GM12891 (cell line): ENCODE data around the gene GAP43.

Experiments used
- POLR2A ChIP-seq: IDR thresholded peaks from 2 replicates; pipeline ENCODE4 v1.6.1; 2011; ENCODE audit warnings: low read depth, low read length, control low read depth
- POLR2AphosphoS5 ChIP-seq: IDR thresholded peaks from 2 replicates; pipeline ENCODE4 v1.6.1; 2011; ENCODE audit warnings: low read depth, low read length, control low read depth
- TAF1 ChIP-seq: IDR thresholded peaks from 2 replicates; pipeline ENCODE4 v1.6.1; 2011; ENCODE audit warnings: low read depth, low read length, control low read depth

GRCh38 chr3:115681736-115682135, 58.4 kb downstream of the GAP43 start:
- TF ChIP-seq POLR2A (no peak), POLR2AphosphoS5 (no peak), TAF1 (no peak)
